GM21619 (cell line): ENCODE measurements around the gene EDRF1.

ENCODE experiments used
- ATAC-seq: cut with Tn5 transposase; IDR thresholded peaks from one replicate; pipeline ENCODE4 v1.9.1; 2021; ENCODE audit not compliant: unreplicated experiment

EDRF1 gene

DNA sequence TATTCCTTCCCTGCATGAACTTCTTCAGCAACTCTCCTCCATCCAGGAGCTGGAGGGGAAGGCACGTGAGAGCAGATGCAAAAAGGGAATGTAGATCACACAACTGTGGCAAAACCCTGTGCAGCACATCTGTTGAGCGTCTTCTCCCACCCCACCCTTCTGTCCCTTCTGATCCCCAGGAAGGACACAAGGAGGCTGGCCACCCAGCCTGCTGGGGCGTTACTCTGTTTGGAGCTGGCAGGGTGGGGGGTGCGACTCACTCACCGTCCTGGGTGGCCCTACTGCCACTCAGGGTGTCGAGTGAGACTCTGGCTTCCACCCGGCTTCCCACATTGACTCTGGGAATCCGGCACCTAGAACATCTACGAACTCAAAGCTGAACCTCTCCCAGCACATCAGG lies 66.3 kb downstream of the EDRF1 start:
- no peak for ATAC-seq

DNA sequence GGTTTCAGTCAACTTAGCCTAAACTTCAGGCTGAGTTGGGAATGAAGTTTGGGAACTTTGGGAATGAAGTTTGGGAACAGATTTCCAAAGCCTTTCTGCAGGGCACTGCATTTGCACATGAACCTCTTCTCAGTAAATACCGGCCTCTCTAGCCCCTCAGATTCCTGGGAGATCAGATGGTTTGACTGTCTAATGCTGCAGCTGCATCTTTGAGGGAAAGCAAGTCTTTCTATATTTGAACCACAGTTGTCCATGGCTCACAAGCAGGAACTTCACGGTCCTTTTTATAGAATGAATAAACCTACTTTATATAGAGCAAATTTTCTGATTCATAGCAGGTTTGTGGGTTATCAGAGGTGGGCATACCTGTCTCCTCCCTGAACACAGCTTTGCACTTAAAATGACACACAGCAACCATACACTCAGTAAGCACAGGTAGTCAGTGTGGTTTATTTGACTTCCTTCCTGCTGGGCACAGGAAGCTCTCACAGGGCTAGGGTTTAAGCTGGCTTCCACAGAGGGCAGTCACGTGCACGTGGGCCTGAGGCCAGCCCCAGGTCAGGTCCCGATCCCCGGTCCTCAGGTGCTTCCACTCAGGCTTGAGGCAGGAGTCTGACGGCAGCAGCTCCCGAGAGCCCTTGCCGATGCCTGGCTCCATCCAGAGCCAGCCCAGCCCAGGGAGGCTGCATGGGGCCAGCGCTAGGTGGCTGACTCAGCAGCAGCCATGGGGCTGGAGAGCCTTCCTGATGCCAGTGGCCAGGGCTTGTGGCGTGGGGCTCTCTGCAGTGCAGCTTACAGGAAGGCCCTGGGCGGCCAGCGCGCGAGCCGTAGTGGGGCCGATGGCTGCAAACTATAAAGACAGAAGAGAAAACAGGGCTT lies 68.9 kb downstream of the EDRF1 start:
- ATAC-seq: no peak

DNA sequence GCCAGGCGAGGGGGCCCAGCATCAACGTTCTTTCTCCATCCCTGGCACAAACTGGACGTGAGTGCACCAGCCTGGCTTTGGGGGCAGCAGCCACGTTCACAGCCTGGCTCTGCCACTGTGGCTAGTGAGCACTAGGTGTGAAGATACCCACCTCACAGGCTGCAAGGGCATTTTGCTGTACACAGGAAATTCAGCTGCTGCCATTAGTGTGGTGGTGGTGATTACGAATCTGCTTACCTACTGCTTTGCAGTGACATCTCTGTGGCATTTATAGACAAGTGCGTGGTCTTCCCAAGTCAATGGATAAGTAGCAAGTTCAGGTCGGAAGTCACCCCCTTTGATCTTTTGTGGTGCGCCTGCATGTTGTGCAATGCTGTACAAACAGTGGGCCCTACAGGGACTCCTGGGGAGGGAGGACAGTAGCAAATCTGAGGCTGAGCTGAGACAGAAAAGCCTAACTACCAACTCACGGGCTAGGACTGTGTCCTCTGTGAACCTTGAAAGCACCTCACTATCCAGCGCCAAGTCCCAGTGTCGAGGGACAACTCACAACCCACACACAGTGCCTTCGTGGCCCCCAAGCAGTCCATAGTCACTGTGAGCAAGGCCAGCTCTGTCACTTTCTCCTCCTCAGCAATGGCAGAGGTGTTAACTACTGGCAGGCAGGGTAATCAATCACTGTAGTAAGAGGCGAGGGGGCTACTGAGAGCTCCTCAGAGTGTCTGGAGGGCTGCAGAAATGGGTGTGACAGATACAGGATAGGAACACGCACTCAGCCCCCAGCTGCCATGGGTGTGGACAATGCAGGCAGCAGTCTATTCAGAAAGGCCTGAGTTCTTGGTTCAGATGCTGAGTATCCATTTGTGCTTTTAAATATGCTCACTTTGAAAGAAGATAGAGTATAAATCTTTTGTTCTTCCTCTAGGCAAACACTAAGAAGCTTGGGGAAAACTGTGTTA lies 73.1 kb downstream of the EDRF1 start:
- ATAC-seq: no peak

DNA sequence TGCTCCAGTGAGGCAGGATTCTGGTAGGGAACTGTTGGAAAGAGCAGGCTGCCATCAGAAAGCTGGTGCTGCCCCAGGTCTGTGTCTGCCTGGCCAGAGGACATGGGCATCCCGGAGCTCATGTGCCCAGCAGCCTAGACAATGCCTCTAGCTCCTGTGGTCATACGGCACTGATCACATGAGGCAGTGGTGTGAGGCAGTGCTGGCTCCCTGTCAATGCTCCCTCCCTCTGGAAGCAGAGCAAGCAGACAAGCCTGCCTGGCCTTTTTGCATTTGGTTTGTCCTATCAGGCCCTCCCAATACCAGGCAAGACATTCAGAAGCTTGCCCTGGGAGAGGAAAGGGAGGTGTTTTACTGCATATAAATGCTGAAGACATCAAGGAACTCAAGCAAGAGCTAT lies 75.6 kb downstream of the EDRF1 start:
- no peak for ATAC-seq

DNA sequence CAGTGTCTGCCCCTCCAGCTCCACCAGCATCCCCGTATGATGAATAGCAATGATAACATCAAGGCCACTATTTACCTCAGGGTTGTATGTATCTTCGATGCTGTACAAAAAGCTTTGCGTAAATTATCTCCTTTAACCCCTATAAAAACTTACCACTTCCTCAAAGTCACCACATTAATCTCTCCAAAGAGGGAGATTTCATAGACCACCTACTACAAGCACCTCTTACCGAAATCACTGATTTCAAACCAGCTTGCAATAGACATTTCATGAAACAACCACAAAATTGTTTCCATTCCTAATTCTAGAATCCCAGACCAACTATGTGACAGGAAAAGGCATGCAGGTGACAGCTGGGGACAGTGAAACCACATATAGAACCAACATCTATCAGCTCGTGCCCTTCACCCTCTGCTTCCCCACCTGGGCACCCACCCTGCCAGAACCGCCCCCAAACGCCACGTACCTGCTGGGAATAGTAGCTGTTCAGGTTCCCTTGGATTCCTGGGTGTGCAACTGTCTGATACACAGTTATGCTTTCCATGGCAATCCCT lies 76.2 kb downstream of the EDRF1 start:
- ATAC-seq: no peak

DNA sequence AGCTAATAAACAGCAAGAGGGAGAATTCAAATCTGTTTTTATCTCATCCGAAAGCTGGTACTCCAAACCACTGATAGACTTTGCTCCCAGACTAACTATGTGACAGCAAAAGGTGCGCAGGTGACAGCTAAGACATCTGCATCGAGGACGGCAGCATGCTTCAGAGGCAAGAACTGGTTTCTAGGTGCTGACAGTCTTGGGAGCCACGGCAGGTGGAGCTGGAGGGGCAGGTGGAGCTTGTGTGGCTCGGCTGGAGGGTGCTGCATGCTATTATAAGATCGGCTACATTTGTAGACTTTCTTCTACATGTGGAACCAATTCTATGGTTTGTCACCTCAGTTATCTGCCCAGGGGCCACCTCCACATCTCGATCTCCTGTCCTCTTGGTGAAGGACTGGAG lies 77.9 kb downstream of the EDRF1 start:
- no peak for ATAC-seq

DNA sequence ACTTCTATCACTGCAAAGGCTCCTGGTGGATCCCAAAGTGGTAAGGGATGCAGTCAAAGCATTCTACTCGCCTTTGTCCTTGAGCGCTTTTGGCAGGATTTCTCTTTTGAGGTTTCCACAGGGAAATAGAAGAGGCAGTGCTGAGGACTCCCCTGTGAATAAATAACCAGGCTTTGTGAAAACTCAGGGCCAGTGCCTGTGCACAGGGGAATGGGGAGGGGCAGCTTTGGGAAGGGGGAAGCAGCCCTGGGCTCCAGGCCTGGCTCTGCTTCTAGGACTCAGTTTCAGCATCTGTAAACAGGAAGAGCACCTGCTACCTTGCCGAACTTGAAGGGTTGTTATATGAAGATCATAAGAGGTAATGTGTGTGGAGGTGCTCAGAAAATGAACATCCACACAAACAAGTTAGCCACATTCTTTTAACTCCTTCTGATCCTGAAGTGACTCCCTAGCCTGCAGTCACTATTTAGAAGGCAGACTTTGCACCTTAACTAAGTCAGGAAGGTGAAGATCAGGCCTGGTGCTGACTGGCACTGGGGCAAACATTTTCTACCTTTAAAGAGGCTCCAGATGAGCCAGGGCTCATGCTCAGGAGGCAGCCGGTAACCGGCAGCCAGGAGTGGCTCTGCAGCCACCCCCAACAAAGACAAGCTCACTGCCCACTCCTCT lies 78.6 kb downstream of the EDRF1 start:
- no peak for ATAC-seq

DNA sequence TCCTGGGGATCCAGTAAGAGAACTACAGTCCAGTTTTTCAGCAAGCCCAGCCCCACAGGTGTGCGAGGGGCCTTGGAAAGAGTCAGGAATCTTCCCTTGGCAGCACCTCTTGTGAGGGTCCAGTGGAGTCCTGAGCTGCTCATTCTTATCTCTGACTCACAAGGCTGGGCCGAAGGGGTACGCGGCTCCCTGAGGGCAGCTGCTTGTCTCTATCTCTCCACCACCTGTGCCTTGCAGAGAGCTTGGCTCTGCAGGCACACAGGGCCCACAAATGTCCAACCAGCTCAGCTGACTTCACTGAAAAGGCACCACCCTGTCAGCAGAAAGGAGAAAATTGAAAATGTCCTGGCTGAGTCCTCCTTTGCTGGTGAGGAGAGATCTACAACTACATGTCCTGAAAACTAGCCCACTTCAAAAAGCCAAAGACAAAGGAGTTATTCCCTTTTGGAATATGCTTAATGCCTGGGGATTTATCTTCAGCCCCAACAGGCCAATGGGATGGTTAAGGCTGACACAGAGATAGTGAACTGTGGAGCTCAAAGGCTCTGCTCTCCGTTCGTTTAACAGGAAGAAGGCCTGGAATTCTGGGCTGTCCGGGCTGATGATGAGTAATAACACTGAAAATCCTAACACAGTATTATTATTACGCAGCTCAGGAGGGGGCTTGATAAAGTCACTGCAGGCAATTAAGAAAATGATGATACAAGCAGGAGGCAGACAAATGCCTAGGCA lies 80.1 kb downstream of the EDRF1 start:
- ATAC-seq: no peak

DNA sequence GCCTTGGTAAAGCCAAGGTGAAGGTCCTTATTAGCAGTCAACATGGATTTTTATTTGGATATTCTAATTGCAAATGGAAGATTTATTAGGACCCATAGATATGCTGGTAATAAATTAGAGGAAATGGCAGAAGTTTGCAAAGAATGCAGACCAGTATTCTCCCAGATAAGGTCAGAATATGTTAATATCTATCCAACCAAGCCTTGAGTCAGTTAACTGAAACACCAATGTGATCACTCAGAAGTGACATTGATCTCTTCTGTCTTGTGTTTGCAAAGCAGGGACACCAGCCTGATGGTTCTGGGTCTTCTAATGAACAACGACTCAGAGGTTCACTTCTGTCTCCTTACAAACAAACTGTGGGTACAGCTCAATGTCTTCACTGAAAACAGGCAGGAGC lies 82.1 kb downstream of the EDRF1 start:
- no peak for ATAC-seq

DNA sequence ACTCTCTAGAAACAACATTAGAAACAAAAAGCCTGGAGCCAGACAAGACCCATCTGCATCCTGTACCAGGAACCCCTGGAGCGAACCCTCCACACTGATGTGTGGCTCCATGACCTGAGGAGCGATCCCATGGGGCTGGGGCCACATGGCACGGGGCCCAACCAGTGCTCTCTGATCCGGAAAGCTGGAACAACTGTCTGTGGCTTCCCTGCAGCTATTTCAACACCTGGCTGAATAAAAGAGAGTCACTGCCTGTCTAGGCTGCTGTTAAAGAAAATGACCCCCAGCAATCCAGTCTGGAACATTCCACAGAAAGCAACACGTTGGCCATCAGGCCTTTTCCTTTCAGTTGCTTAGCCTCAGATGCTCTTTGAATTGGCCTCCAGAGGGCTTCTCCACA lies 82.6 kb downstream of the EDRF1 start:
- no peak for ATAC-seq

DNA sequence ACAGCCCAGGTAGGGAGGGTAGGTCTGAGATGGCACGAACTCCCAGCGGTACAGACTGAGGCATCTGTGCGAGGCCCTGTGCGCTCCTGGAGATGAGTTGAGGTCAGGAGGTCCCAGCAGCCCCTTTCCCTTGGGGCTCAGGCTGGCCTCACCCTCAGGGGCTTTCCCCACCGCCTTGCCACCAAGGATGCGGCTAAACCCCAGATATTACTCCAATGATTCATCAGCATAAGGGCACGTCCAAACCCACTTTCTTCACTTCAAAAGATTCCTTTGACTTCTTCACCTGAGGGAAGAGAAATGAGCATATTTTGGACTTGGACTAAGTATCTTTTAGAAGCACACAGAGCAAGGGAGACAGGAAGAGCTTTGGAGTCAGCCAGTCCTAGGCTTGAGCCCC lies 83.2 kb downstream of the EDRF1 start:
- ATAC-seq: no peak

DNA sequence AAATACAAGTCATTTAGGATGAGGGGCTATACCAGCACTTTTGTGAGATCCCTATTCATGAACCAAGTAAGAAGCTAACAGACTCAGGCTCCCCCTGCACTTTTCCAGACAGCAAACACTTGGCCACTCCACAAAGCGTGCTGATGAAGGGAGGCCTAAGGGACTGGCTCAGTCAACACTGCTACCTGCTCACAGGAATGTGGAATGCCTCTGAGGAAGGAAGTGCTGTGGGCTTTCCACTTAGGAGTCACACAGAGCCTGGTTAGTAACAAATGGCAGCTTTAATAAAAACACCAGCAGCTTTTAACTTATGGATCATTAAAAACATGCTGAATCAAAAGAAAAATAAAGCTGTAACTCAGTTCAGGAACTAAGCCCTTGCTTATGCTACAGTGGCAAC lies 88.5 kb downstream of the EDRF1 start:
- ATAC-seq: no peak

DNA sequence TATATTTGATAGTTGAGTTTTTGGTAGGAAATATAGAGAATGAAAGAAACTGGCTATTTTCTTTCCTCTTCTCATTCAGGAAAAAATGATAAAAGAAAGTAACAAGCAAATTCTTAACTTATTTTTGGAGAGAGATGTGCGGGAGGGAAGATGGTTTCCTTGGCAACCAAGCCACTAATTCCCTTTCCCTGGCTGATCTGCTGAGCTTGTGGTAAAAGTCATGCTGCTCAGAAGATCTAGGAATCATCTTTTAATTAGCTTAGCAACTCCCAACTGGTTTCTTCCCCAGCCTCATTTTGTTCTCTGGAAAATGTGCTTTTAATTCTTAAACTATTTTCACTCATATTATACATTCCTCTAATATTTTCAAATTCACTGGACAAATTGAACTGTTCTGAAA lies 91.7 kb downstream of the EDRF1 start:
- no peak for ATAC-seq

DNA sequence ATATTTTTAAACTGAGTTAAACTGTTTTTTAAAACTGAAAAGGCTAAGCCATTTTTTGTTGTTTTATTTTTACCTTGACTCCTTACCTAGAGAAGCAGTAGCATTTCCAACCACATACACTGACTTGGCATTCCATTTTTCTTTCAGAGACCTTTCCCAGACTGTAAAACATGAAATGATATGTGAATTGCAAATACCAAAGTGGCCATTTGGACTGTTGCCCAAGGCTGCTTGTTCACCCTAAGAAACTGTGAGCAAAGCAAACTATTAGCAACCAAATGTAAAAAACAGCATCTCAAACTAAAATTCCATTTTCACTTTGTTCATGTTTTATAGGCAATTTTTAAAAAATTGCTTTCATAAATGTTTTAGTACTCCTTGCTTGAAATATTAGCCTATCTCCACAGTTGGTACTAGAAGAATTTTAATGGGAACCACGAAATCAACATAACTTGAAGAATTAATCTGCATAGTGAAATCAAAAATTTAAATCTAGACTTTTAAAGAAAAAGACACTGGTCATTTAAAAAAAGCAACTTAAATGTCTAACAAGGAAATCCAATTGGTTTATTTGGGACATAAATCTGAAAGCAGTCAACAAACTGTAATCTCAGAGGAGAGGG lies 92.7 kb downstream of the EDRF1 start:
- no peak for ATAC-seq
